WTC11 (cell line): ENCODE measurements around the gene GALNT12. TPM values are rescaled to one million over a fixed set of nuclear protein-coding genes. Genes with fewer than 3 reads are reported as not detected.

Source experiments
- ATAC-seq: fragments of 200-7000 bp; cut with Tn5 transposase; 2 replicates; pipeline ENCODE4 v1.10.0; 2021; ENCODE audit warnings: mild to moderate bottlenecking, moderate library complexity
- CTCF ChIA-PET: fragments of 300-600 bp; sonication (Branson Sonifier 250); formaldehyde crosslinking; loops from one replicate; lab custom pipeline; 2021; ENCODE audit warnings: antibody characterized with exemption; lab: Charles Lee
- POLR2A ChIA-PET: fragments of 350-600 bp; sonication (Branson Sonifier 250); formaldehyde crosslinking; loops from one replicate; lab custom pipeline; 2021; ENCODE audit warnings: antibody characterized with exemption; lab: Charles Lee
- DNase-seq: peaks from one replicate; pipeline ENCODE4 v3.0.0; 2021; ENCODE audit warnings: low spot score
- H3K27ac Mint-ChIP-seq: 2 replicates; pipeline ENCODE4 v1.8.0; 2021; ENCODE audit warnings: mixed read lengths
- H3K27me3 Mint-ChIP-seq: 2 replicates; pipeline ENCODE4 v1.8.0; 2021; ENCODE audit warnings: low read depth, mild to moderate bottlenecking, moderate library complexity, mixed read lengths
- H3K36me3 Mint-ChIP-seq: 2 replicates; pipeline ENCODE4 v1.8.0; 2021; ENCODE audit warnings: mixed read lengths
- H3K4me1 Mint-ChIP-seq: 2 replicates; pipeline ENCODE4 v1.8.0; 2022; ENCODE audit warnings: mixed read lengths
- H3K4me3 Mint-ChIP-seq: 2 replicates; pipeline ENCODE4 v1.8.0; 2021; ENCODE audit warnings: mild to moderate bottlenecking, moderate library complexity, mixed read lengths
- H3K9me3 Mint-ChIP-seq: 2 replicates; pipeline ENCODE4 v1.8.0; 2021; ENCODE audit warnings: mixed read lengths
- AFF4 ChIP-seq: sonication (generic); formaldehyde crosslinking; IDR thresholded peaks from 2 replicates; pipeline ENCODE4 v1.8.1; 2023; ENCODE audit warnings: mild to moderate bottlenecking, missing genetic modification reagents, borderline replicate concordance
- ATF2 ChIP-seq: sonication (generic); formaldehyde crosslinking; IDR thresholded peaks from 2 replicates; pipeline ENCODE4 v1.8.1; 2022; ENCODE audit warnings: low read depth, missing genetic modification reagents, borderline replicate concordance
- E2F5 ChIP-seq: sonication (generic); formaldehyde crosslinking; IDR thresholded peaks from 2 replicates; pipeline ENCODE4 v1.8.1; 2022; ENCODE audit warnings: mild to moderate bottlenecking, moderate library complexity, missing genetic modification reagents
- ELF4 ChIP-seq: sonication (generic); formaldehyde crosslinking; IDR thresholded peaks from 2 replicates; pipeline ENCODE4 v1.8.1; 2022; ENCODE audit warnings: low read depth, mild to moderate bottlenecking, moderate library complexity, missing genetic modification reagents
- ERG ChIP-seq: fragments of 250-450 bp; sonication (Bioruptor Pico); IDR thresholded peaks from 2 replicates; pipeline ENCODE4 v1.8.0; 2021; ENCODE audit warnings: mild to moderate bottlenecking
- FOXK1 ChIP-seq: sonication (generic); formaldehyde crosslinking; IDR thresholded peaks from 2 replicates; pipeline ENCODE4 v1.8.0; 2022; ENCODE audit warnings: mild to moderate bottlenecking, moderate library complexity, missing genetic modification reagents
- FOXP4 ChIP-seq: sonication (generic); formaldehyde crosslinking; IDR thresholded peaks from 2 replicates; pipeline ENCODE4 v1.8.0; 2022; ENCODE audit warnings: mild to moderate bottlenecking, missing genetic modification reagents
- GABPB1 ChIP-seq: sonication (generic); formaldehyde crosslinking; IDR thresholded peaks from 2 replicates; pipeline ENCODE4 v1.8.1; 2023; ENCODE audit warnings: mild to moderate bottlenecking, missing genetic modification reagents
- MAX ChIP-seq: sonication (generic); formaldehyde crosslinking; IDR thresholded peaks from 2 replicates; pipeline ENCODE4 v1.8.0; 2022; ENCODE audit warnings: mild to moderate bottlenecking, missing genetic modification reagents
- MLX ChIP-seq: sonication (generic); formaldehyde crosslinking; IDR thresholded peaks from 2 replicates; pipeline ENCODE4 v1.8.1; 2023; ENCODE audit warnings: mild to moderate bottlenecking, missing genetic modification reagents, moderate library complexity
- NFE2L1 ChIP-seq: sonication (generic); formaldehyde crosslinking; IDR thresholded peaks from 2 replicates; pipeline ENCODE4 v1.8.1; 2023; ENCODE audit warnings: missing genetic modification reagents
- PREB ChIP-seq: sonication (generic); formaldehyde crosslinking; IDR thresholded peaks from 2 replicates; pipeline ENCODE4 v1.8.1; 2022; ENCODE audit warnings: mild to moderate bottlenecking, missing genetic modification reagents, moderate library complexity, borderline replicate concordance
- SMAD3 ChIP-seq: sonication (generic); formaldehyde crosslinking; IDR thresholded peaks from 2 replicates; pipeline ENCODE4 v1.8.0; 2022; ENCODE audit warnings: missing genetic modification reagents, mild to moderate bottlenecking, borderline replicate concordance
- SMAD4 ChIP-seq: sonication (generic); formaldehyde crosslinking; IDR thresholded peaks from 2 replicates; pipeline ENCODE4 v1.8.0; 2022; ENCODE audit warnings: mild to moderate bottlenecking, missing genetic modification reagents
- TP53 ChIP-seq: sonication (generic); formaldehyde crosslinking; IDR thresholded peaks from 2 replicates; pipeline ENCODE4 v1.8.1; 2023; ENCODE audit warnings: mild to moderate bottlenecking, missing genetic modification reagents
- total RNA-seq: library from RNA; stranded (reverse); gene quantifications from 3 replicates; pipeline ENCODE4 v1.2.3, GENCODE V29; 2021

The GALNT12 gene
- total RNA-seq, 1 experiment from 2014 or later, result 19.3 TPM

- ChIA-PET CTCF (interaction anchor here (0.6 to 0.8 kb wide), 2 partner anchors 20 to 92 kb away, joined by 3 read pairs; no protein-coding TSS in a partner anchor), POLR2A (no interaction called here)
- H3K27me3 Mint-ChIP-seq, result no peaks in the 10 kb centered on the region
- ATAC-seq (no peak), DNase-seq (no peak)
- no peak overlapping the region for H3K27ac Mint-ChIP-seq
- no peaks in the 10 kb centered on the region for H3K4me1 Mint-ChIP-seq
- H3K9me3 Mint-ChIP-seq, result peaks cover 27% of the 10 kb centered on the region
- TF ChIP-seq PREB (CRISPR knock-in tag) (no peak), FOXK1 (CRISPR knock-in tag) (no peak), MAX (no peak), TP53 (CRISPR knock-in tag) (no peak), GABPB1 (no peak), ERG (CRISPR knock-in tag) (no peak), SMAD4 (CRISPR knock-in tag) (no peak), E2F5 (CRISPR knock-in tag) (no peak), AFF4 (CRISPR knock-in tag) (no peak), NFE2L1 (CRISPR knock-in tag) (no peak), ELF4 (no peak), FOXP4 (no peak)
- no peak overlapping the region for H3K4me3 Mint-ChIP-seq
- H3K36me3 Mint-ChIP-seq, result no peaks in the 10 kb centered on the region
Measured at GRCh38 chr9:98870782-98871557, 63.5 kb downstream of the GALNT12 start.

- ChIA-PET POLR2A (no interaction called here), CTCF (interaction anchor here (0.8 kb wide), 1 partner anchor 92 kb away, joined by 3 read pairs; no protein-coding TSS in a partner anchor)
- no peaks in the 10 kb centered on the region for H3K27me3 Mint-ChIP-seq
- H3K27ac Mint-ChIP-seq, result no peak overlapping the region
- H3K36me3 Mint-ChIP-seq, result no peaks in the 10 kb centered on the region
- ATAC-seq (no peak), DNase-seq (no peak)
- H3K4me3 Mint-ChIP-seq, result no peak overlapping the region
- no peaks in the 10 kb centered on the region for H3K4me1 Mint-ChIP-seq
- H3K9me3 Mint-ChIP-seq, result peaks cover 27% of the 10 kb centered on the region
- no peak for TF ChIP-seq GABPB1
- TF ChIP-seq SMAD3 (CRISPR knock-in tag), result no peak
- TF ChIP-seq ATF2 (CRISPR knock-in tag), result no peak
- no peak for TF ChIP-seq MLX (CRISPR knock-in tag)
- TF ChIP-seq, all 79 proteins: peak for 0
Measured at GRCh38 chr9:98871558-98872065, 64.1 kb downstream of the GALNT12 start.
